Sigmoid colon (tissue), 7 donors: Measurements from ENCODE around the gene PRKAA1. TPM values are rescaled to one million over a fixed set of nuclear protein-coding genes. Genes with fewer than 3 reads are reported as not detected.
"Not testable (repeated sequence)": the region's sequence is repeated elsewhere in the genome, so short reads cannot be mapped to it uniquely, and the experiment has no call there.

Experiments
- DNase-seq: peaks from one replicate; pipeline ENCODE4 v3.0.0-alpha.2; 2019
- H3K27ac ChIP-seq, 4 donors: fragments of 200-600 bp; sonication (generic); one replicate each; pipeline ENCODE4 v1.5.1; 2016 to 2019; ENCODE audit warnings: mild to moderate bottlenecking in 1 of 4
- H3K27me3 ChIP-seq, 3 donors: fragments of 200-600 bp; sonication (generic); one replicate each; pipeline ENCODE4 v1.5.1; 2019; ENCODE audit warnings: mild to moderate bottlenecking in 1 of 3
- H3K36me3 ChIP-seq, 4 donors: fragments of 200-600 bp; sonication (generic); one replicate each; pipeline ENCODE4 v1.5.1; 2016 to 2019
- H3K4me1 ChIP-seq, 4 donors: fragments of 200-600 bp; sonication (generic); one replicate each; pipeline ENCODE4 v1.5.1; 2017 to 2019
- H3K4me3 ChIP-seq, 4 donors: fragments of 200-600 bp; sonication (generic); one replicate each; pipeline ENCODE4 v1.5.1; 2017 to 2019; ENCODE audit warnings: mild to moderate bottlenecking in 2 of 4, moderate library complexity in 1 of 4
- H3K9me3 ChIP-seq, 4 donors: fragments of 200-600 bp in 3 of 4; sonication (generic) in 3 of 4; one replicate each; pipeline versions ENCODE4 v1.5.1 to v1.6.1; 2013 to 2019
- CTCF ChIP-seq, 4 experiments: fragments of 450-650 bp in 3 of 4; fragments of 200-600 bp in 1 of 4; IDR thresholded peaks; one replicate each; pipeline ENCODE4 v1.5.1; 2016 to 2019; ENCODE audit warnings: antibody characterized with exemption in 4 of 4, mild to moderate bottlenecking in 3 of 4, moderate library complexity in 2 of 4
- EP300 ChIP-seq, 4 donors: sonication (generic); formaldehyde crosslinking; IDR thresholded peaks; one replicate each; pipeline ENCODE4 v1.6.1; 2017; ENCODE audit warnings: antibody characterized with exemption in 4 of 4
- POLR2A ChIP-seq, 2 donors: fragments of 450-650 bp; IDR thresholded peaks; one replicate each; pipeline ENCODE4 v1.6.1; 2016; ENCODE audit warnings: antibody characterized with exemption in 2 of 2, mild to moderate bottlenecking in 2 of 2, moderate library complexity in 2 of 2
- POLR2AphosphoS5 ChIP-seq, 4 donors: sonication (generic); formaldehyde crosslinking; IDR thresholded peaks; one replicate each; pipeline ENCODE4 v1.6.1; 2017; ENCODE audit warnings: antibody characterized with exemption in 4 of 4
- whole genome bisulfite sequencing, 2 donors: extraction: QIAGEN DNeasy Blood & Tissue Kit; methylation state at CpG; one replicate each; pipeline ENCODE4 v1.1.7; 2013; 5-methylcytosine and 5-hydroxymethylcytosine counted together
- intact Hi-C: fragments of 100-400 bp; cut with DNase I; formaldehyde crosslinking; loops from one replicate; pipeline ENCODE4 v1.15.1; 2023
- polyA plus RNA-seq, 3 donors: library from polyadenylated mRNA; stranded (reverse); fragments of 200-250 nt; gene quantifications; one replicate each; pipeline ENCODE4 v1.2.3, GENCODE V29; 2013
- small RNA-seq, 3 donors: library from RNA; depleted of rRNA; stranded (forward); fragments of <200 nt; gene quantifications; one replicate each; pipeline ENCODE3, GENCODE V24; 2016
- total RNA-seq, 4 donors: library from RNA; depleted of rRNA; stranded (reverse); fragments of >200 nt; gene quantifications; one replicate each; pipeline ENCODE4 v1.1.0, GENCODE V29; 2016
- donor health status: healthy with polysubstance abuse.
- donor health status: Bipolar disorder and iron deficiency.
- donor health status: healthy.

PRKAA1 gene
- total and polyA plus RNA-seq, 7 donors: 27.0 to 98.4 (median 63.4) TPM

GRCh38 chr5:40716000-40716399 is 82.2 kb downstream of the PRKAA1 start:
- intact Hi-C loops: no loop called here
- no peaks in the 10 kb centered on the region for H3K9me3 ChIP-seq
- no peak overlapping the region for H3K27ac ChIP-seq
- H3K27me3 ChIP-seq: no peaks in the 10 kb centered on the region
- H3K4me3 ChIP-seq: no peak overlapping the region
- WGBS, 2 donors: 13 to 56% methylated on average over 2 of the region's 2 CpGs
- TF ChIP-seq POLR2AphosphoS5 (IDR thresholded peaks at IDR 0.05): no peak
- no peak for TF ChIP-seq EP300 (IDR thresholded peaks at IDR 0.05)
- no peak for TF ChIP-seq CTCF (IDR thresholded peaks at IDR 0.05)
- no peak for TF ChIP-seq POLR2A (IDR thresholded peaks at IDR 0.05)
- H3K36me3 ChIP-seq: peaks cover 0 to 17% (median 3%) of the 10 kb centered on the region in 4 donors
- DNase-seq: no peak
- peaks cover 0 to 7% (median 2%) of the 10 kb centered on the region in 4 donors for H3K4me1 ChIP-seq

- Histone ChIP-seq H3K4me3 (no peak overlapping the region), H3K27ac (no peak overlapping the region), H3K27me3 (no peaks in the 10 kb centered on the region), H3K36me3 (peaks cover 0 to 12% (median 0%) of the 10 kb centered on the region in 4 donors), H3K4me1 (peaks cover 0 to 7% (median 2%) of the 10 kb centered on the region in 4 donors), H3K9me3 (no peaks in the 10 kb centered on the region)
- intact Hi-C loops: no loop called here
- no peak for DNase-seq
- no peak for TF ChIP-seq POLR2A (IDR thresholded peaks at IDR 0.05)
- no peak for TF ChIP-seq CTCF (IDR thresholded peaks at IDR 0.05)
- TF ChIP-seq POLR2AphosphoS5 (IDR thresholded peaks at IDR 0.05): no peak
- TF ChIP-seq EP300 (IDR thresholded peaks at IDR 0.05): no peak
These were observed 84.2 kb downstream of the PRKAA1 start for GRCh38 chr5:40714001-40714400.

- intact Hi-C loops, H3K36me3 ChIP-seq, H3K4me1 ChIP-seq, H3K27ac ChIP-seq, DNase-seq, H3K9me3 ChIP-seq, H3K4me3 ChIP-seq, H3K27me3 ChIP-seq: not testable (repeated sequence)
These were observed 87.6 kb downstream of the PRKAA1 start for GRCh38 chr5:40710575-40710974.

Small RNAs within 50 kb of the gene (small RNA-seq; reads per million reads assigned to genes)
- 0 reads per million in 3 donors for gene RF00191
- gene SNORD72: 24.0 to 43.8 (median 28.7) reads per million in 3 donors

Other genes with a start within 250 kb of the PRKAA1 start
- gene PTGER4, start 118.5 kb downstream of the PRKAA1 start, total RNA-seq: 10 to 100 TPM; 44.3 to 77.7 (median 72.8) TPM
- gene PTGER4, start 118.5 kb downstream of the PRKAA1 start, polyA plus RNA-seq: 10 to 100 TPM in 2 of 3 donors, 1 to 10 TPM in 1; 9.0 to 20.1 (median 12.0) TPM
- 10 to 100 TPM; 18.0 to 33.2 (median 26.0) TPM for gene TTC33, start 42.4 kb downstream of the PRKAA1 start, total RNA-seq
- gene TTC33, start 42.4 kb downstream of the PRKAA1 start, polyA plus RNA-seq: 10 to 100 TPM in 2 of 3 donors, 1 to 10 TPM in 1; 6.6 to 11.6 (median 10.2) TPM
- gene RPL37, start 36.8 kb upstream of the PRKAA1 start, total RNA-seq: 100 to 1,000 TPM; 120 to 170 (median 149) TPM
- 1,000 to 10,000 TPM; 1,182 to 2,184 (median 1,251) TPM for gene RPL37, start 36.8 kb upstream of the PRKAA1 start, polyA plus RNA-seq
- 10 to 100 TPM in 2 of 4 donors, 1 to 10 TPM in 2; 4.1 to 12.2 (median 9.4) TPM for gene CARD6, start 43.0 kb upstream of the PRKAA1 start, total RNA-seq
- 1 to 10 TPM; 1.4 to 4.8 (median 2.8) TPM for gene CARD6, start 43.0 kb upstream of the PRKAA1 start, polyA plus RNA-seq
- 100 to 1,000 TPM; 267 to 799 (median 635) TPM for gene C7, start 111.1 kb upstream of the PRKAA1 start, total RNA-seq
- 100 to 1,000 TPM in 1 of 3 donors, 10 to 100 TPM in 1, 1 to 10 TPM in 1; 6.2 to 131 (median 18.0) TPM for gene C7, start 111.1 kb upstream of the PRKAA1 start, polyA plus RNA-seq